Measurements from ENCODE around the gene COX19. TPM values are rescaled to one million over a fixed set of nuclear protein-coding genes. Genes with fewer than 3 reads are reported as not detected.
A peak's percentile ranks its signal among the peaks of the same experiment; 100 is the strongest.

The COX19 gene
- total RNA-seq, 1 donor from 2014 or later, result 22.0 TPM

- Mint-ChIP-seq H3K4me3 (no peak overlapping the region), H3K9me3 (no peaks in the 10 kb centered on the region)
- TF ChIP-seq CTCF (IDR thresholded peaks at IDR 0.05; ENCODE audit: unreplicated experiment), result no peak
Measured at GRCh38 chr7:1012716-1013095, 37.4 kb upstream of the COX19 start.

GRCh38 chr7:1012004-1012715 is 36.8 kb upstream of the COX19 start:
- Mint-ChIP-seq H3K27me3 (ENCODE audit: low read depth) (no peaks in the 10 kb centered on the region), H3K27ac (no peak overlapping the region), H3K4me1 (peaks cover 7% of the 10 kb centered on the region), H3K9me3 (no peaks in the 10 kb centered on the region), H3K4me3 (no peak overlapping the region), H3K36me3 (peaks cover 12% of the 10 kb centered on the region)
- no peak for DNase-seq (ENCODE audit: low spot score in 2 of 2, unreplicated experiment in 2 of 2)
- no peak for TF ChIP-seq CTCF (IDR thresholded peaks at IDR 0.05; ENCODE audit: unreplicated experiment)

More at GRCh38 chr7:1012716-1013095, 37.4 kb upstream of the COX19 start:
- Mint-ChIP-seq H3K27ac (no peak overlapping the region), H3K36me3 (peaks cover 12% of the 10 kb centered on the region), H3K27me3 (ENCODE audit: low read depth) (no peaks in the 10 kb centered on the region), H3K4me1 (peaks cover 7% of the 10 kb centered on the region)
- DNase-seq (ENCODE audit: low spot score in 2 of 2, unreplicated experiment in 2 of 2), result no peak

GRCh38 chr7:1011297-1012003 is 36.1 kb upstream of the COX19 start:
- DNase-seq (ENCODE audit: low spot score in 2 of 2, unreplicated experiment in 2 of 2), result no peak
- Mint-ChIP-seq H3K27ac (peak overlapping the region; percentile 24), H3K27me3 (ENCODE audit: low read depth) (no peaks in the 10 kb centered on the region), H3K4me3 (no peak overlapping the region), H3K9me3 (no peaks in the 10 kb centered on the region), H3K36me3 (peaks cover 12% of the 10 kb centered on the region), H3K4me1 (peaks cover 7% of the 10 kb centered on the region)
- no peak for TF ChIP-seq CTCF (IDR thresholded peaks at IDR 0.05; ENCODE audit: unreplicated experiment)

GRCh38 chr7:1010226-1010625 is 34.9 kb upstream of the COX19 start:
- DNase-seq (ENCODE audit: low spot score in 2 of 2, unreplicated experiment in 2 of 2), result no peak
- Mint-ChIP-seq H3K27ac (no peak overlapping the region), H3K4me3 (no peak overlapping the region), H3K27me3 (ENCODE audit: low read depth) (no peaks in the 10 kb centered on the region), H3K4me1 (peaks cover 7% of the 10 kb centered on the region), H3K9me3 (no peaks in the 10 kb centered on the region), H3K36me3 (peaks cover 15% of the 10 kb centered on the region)
- TF ChIP-seq CTCF (IDR thresholded peaks at IDR 0.05; ENCODE audit: unreplicated experiment), result no peak

- Mint-ChIP-seq H3K27ac (no peak overlapping the region), H3K4me3 (no peak overlapping the region), H3K27me3 (ENCODE audit: low read depth) (no peaks in the 10 kb centered on the region), H3K4me1 (peaks cover 7% of the 10 kb centered on the region), H3K9me3 (no peaks in the 10 kb centered on the region), H3K36me3 (peaks cover 15% of the 10 kb centered on the region)
- TF ChIP-seq CTCF (IDR thresholded peaks at IDR 0.05; ENCODE audit: unreplicated experiment), result no peak
- DNase-seq (ENCODE audit: low spot score in 2 of 2, unreplicated experiment in 2 of 2), result no peak
Measured at GRCh38 chr7:1009747-1010146, 34.4 kb upstream of the COX19 start.

All from mesothelial cell of epicardium (in vitro differentiated cells).